Right renal cortex interstitium (tissue), 3 donors: Measurements from ENCODE around the gene PRPF8. TPM values are rescaled to one million over a fixed set of nuclear protein-coding genes. Genes with fewer than 3 reads are reported as not detected.

Experiments used
- DNase-seq, 3 donors: peaks; one replicate each; pipeline ENCODE4 v3.0.0-alpha.2; 2013; ENCODE audit warnings: low read depth in 3 of 3, low spot score in 2 of 3
- polyA plus RNA-seq, 3 donors: library from polyadenylated mRNA; unstranded; fragments of 120-200 nt; gene quantifications; one replicate each; pipeline ENCODE4 v1.2.1, GENCODE V29; 2013; ENCODE audit not compliant: insufficient read length in 3 of 3

PRPF8 gene
- polyA plus RNA-seq, 3 donors: 325 to 348 (median 335) TPM

DNA sequence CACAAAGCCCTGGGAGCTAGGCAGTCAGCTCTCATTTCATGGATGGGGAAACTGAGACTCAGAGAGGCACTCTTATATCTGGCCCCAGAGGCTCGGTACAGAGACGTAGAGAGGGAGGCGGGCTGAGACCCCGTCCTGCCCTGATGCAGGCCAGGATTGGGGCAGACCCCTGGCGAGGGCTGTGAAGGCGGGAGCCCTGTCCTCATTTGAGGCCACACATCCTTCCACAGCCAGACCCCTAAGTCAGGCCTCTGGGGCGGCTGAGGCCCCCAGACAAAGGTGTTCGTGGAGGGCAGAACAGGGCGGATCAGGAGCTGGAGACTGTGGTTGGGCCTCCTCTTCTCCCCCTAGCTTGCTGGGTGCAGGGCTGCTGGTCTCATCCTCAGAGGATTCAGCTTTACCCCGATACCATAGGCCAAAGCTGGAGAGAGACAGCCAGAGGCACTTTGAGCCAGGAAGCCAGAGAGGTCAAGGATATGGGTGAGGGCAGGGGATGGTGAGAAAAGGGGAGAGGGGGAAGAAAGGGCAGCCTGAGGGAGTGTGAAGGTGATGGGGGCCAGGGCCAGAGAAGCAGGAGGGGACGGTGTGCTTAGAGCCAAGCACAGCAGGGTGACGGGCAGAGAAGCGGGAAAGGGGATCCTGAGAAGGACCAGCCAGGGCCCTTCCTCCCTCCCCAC is 38.3 kb downstream of the PRPF8 start:
- DNase-seq: no peak

DNA sequence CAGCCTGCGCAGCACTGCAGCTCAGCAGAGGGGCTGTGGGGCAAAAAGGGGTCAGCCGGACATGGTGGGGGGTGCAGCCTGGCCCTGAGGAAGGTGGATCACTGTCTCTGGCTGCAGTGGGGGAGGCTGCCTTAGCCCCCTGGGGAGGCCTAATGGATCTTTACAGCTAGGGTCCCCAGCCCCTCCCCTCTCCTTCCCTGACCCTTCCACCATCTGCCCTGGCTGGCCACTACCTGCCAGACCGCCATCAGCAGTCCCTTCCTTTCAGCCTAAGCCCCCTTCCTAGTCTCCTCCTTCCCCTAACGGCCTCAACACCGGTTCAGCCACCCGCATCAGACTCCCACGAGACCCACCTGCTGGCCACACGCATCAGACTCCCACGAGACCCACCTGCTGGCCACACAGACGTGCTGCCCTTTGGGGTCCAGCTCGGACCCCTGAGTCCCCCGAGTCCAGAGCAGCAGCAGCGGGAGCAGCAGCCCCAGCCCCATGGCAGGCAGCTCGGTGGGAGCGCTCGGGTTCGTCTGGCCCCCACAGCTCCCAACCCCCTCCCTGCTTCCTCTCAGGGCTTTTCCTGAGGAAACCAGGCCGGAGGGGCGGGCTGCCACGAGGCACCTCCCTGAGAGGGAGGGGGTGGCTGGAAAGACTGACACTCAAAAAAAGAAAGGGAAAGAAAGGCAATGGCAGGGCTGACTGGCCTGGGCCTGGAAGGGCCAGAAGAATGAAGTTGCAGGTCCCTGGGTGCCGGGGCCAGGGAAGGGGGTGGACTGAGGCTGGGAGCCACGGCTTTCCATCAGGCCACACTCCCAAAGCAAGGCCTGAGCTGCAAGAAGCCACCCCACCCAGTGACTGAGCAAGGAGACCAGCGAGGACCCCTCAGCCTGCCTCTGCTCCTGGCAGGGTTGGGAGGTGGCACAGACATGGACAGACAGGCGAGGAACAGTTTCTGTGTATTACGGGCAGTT is 39.2 kb downstream of the PRPF8 start, which contains the start of gene SCARF1:
Gene SCARF1 (minus strand): TSS at position 526 of the 965 bp plus-strand sequence. CDS start 35 bp downstream, at position 491.
- DNase-seq: no peak

GRCh38 chr17:1644493-1645206 is 40.0 kb downstream of the PRPF8 start:
- DNase-seq: no peak

DNA sequence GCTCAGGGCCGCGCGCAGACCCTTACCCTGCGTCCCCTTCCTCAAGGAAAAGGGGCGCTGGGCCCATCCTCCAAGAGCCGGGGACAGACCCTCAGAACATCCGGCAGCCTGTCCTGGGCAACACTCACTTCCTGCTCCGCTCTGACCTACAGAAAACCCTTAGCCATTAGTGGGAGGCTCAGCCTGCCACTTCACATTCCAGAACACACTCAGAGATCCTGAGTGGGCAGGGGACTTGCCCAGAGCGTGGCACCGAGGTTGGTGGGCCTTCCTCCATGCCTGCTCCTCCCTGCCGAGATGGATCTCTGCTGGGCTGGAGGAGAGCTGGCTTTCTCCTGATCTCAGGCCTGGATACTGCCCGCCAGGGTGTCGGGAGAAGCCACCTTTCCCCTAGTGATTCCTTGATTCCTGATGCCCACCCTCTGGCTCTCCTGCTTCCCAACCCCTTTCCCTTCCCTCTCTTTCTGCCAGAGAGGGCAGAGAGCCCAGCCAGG is 40.6 kb downstream of the PRPF8 start:
- no peak for DNase-seq

DNA sequence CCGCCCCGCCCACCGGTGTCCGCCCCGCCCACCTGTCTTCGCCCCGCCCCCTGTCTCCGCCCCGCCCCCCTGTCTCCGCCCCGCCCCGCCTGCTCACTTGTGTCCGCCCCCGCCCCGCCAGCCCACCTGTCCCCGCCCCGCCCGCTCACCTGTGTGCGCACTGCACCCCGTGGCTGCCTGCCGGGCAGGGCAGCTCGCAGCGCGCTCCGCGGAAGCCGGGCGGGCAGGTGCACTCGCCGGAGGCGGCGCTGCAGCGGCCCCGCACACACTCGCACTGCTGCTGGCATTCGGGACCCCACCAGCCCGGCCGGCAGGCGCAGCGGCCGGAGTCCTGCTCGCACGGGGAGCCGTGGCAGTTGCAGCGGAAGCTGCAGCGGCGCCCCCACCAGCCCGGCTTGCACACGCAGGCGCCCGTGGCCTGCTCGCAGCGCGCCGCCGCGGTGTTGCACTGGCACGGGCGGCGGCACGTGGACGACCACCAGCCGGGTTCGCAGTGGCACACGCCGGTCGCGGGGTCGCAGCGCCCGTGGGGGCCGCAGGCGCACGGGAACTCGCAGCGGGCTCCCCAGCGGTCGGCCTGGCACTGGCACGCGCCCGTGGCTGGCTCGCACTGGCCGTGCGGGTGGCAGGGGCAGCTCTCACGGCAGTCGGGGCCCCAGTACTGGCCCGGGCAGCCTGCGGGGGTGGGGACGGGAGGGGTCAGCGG is 41.2 kb downstream of the PRPF8 start:
- no peak for DNase-seq

- DNase-seq: no peak
These were observed 43.6 kb downstream of the PRPF8 start for GRCh38 chr17:1641065-1641403.

GRCh38 chr17:1640329-1641064 is 44.2 kb downstream of the PRPF8 start:
- no peak for DNase-seq

- DNase-seq: no peak
These were observed 45.0 kb downstream of the PRPF8 start for GRCh38 chr17:1639549-1640180.

GRCh38 chr17:1638624-1639300 is 45.9 kb downstream of the PRPF8 start:
- no peak for DNase-seq

DNA sequence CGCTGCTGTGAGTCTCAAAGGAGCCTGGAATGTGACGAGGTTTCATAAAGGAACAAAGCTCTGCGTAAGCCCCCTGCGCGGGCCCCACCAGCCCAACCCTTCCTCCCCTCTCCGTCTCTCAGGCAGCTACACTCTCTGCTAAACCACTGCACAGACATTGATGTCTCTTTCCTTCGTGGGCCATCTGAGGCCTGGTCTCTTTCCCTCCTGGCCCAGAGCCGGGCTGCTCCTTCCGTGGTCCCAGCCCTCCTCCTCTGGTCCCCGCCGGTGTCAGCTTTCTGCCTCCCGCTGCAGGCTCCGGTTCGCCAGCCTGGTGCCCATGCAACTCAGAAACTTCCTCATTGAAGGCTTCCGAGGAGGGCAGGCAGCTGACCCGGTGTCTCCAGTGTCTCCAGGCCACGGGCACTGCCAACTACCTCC is 46.5 kb downstream of the PRPF8 start:
- DNase-seq: no peak

- DNase-seq: no peak
These were observed 47.9 kb downstream of the PRPF8 start for GRCh38 chr17:1636732-1637285.

GRCh38 chr17:1635675-1636465 is 48.8 kb downstream of the PRPF8 start:
- DNase-seq: no peak

DNA sequence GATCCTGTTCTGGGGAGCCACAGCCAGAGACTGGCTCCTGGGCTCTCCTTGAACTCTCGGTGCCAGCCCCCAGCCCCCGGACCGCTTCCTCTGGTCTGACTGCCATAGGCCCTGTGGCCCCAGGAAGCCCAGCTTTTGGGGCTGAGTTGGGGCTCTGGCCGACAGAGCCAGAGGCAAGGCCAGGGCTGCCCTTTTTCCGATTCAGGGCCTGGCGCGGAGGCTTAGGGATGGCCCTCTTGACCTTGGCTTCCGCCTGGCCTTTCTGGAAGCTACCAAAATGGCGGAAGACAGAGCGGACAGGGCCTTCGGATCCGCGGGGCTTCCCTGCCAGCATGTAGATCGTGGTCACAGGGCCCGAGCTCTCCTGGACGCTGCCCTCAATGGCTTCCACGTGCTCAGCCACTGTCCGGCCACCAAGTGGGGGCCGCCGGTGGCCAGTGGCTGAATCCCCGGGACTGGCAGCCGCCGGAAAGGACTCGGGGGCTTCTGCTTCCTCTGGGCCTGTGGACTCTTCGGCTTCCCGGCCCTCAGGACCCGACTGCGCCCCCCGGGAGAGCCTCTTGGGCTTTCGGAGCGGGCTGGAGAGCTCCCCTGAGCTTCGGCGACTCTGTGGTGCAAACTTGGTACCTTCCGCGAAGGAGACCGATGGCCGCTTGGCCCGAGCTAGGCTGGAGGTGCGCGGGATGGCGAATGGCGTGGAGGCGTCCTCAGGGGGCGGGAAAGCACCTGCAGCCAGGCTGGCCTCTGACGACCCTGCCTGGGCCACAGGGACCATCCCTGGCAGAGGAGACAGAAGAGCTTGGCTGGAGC is 49.6 kb downstream of the PRPF8 start:
- DNase-seq: no peak

DNA sequence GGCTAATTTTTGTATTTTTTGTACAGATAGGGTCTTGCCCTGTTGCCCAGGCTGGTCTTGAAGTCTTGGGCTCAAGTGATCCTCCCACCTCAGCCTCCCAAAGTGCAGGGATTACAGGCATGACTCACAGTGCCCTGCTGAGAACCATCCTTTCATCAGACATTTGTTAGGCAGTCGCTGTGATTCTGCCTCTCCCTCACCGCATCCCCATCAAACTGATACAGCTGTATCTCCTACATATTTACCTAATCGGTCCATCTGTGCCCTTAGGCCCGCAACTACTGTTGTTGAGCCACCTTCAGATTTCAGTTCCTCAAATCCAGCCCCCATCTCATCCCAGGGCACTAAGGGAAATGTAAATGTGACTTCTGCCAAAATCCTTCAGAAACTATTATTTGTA is 54.0 kb downstream of the PRPF8 start:
- DNase-seq: no peak

- no peak for DNase-seq
These were observed 55.0 kb downstream of the PRPF8 start for GRCh38 chr17:1629504-1630310.
